Motor neuron (in vitro differentiated cells): ENCODE measurements around the gene ACSM2A. TPM values are rescaled to one million over a fixed set of nuclear protein-coding genes. Genes with fewer than 3 reads are reported as not detected.
"Not testable (repeated sequence)": the region's sequence is repeated elsewhere in the genome, so short reads cannot be mapped to it uniquely, and the experiment has no call there.

Experiments
- ATAC-seq, 8 experiments: fragments of 200-7000 bp; cut with Tn5 transposase; replicated peaks in 6 of 8; 2 replicates each; pipeline ENCODE4 v1.8.0; 2021; ENCODE audit warnings: mild to moderate bottlenecking in 8 of 8, moderate library complexity in 8 of 8
- H3K27ac ChIP-seq, 2 donors: fragments of 250-450 bp; sonication (Bioruptor Pico); 2 replicates each; pipeline ENCODE4 v1.9.0; 2021; ENCODE audit warnings: antibody characterized with exemption in 2 of 2, mild to moderate bottlenecking in 2 of 2, moderate library complexity in 1 of 2
- H3K4me1 ChIP-seq, 2 donors: fragments of 250-450 bp; sonication (Bioruptor Pico); replicated peaks in 1 of 2; 2 replicates each; pipeline ENCODE4 v1.6.1; 2021; ENCODE audit warnings: antibody characterized with exemption in 2 of 2, mild to moderate bottlenecking in 2 of 2, moderate library complexity in 1 of 2
- H3K4me3 ChIP-seq, 5 donors: fragments of 250-450 bp; sonication (Bioruptor Pico); 2 replicates each; pipeline ENCODE4 v1.9.0; 2021; ENCODE audit warnings: antibody characterized with exemption in 5 of 5, mild to moderate bottlenecking in 5 of 5, moderate library complexity in 4 of 5
- WGBS, 10 experiments: fragments of 450-650 bp; shearing (Covaris generic); methylation state at CpG; one replicate each; pipeline ENCODE4 v1.0.0; 2022; 5-methylcytosine and 5-hydroxymethylcytosine counted together
- in situ Hi-C, 9 experiments: fragments of 400-800 bp; cut with MboI; loops; one replicate each; pipeline ENCODE4 v1.15.0; 2021; ENCODE audit warnings: low sequenced_read_pairs in 9 of 9, low pct_unique_long_range_greater_than_20kb in 2 of 9; ENCODE audit not compliant: unreplicated experiment in 9 of 9
- total RNA-seq, 8 experiments: library from RNA; unstranded; fragments of 300-600 nt; gene quantifications; 2 replicates each; pipeline versions ENCODE4 v1.2.3 to v1.2.4, GENCODE V29; 2022

The ACSM2A gene
- total RNA-seq, 8 experiments from 2014 or later = 0.21 to 0.73 (median 0.36) TPM; not detected in 3

GRCh38 chr16:20477188-20477744 lies 25.9 kb downstream of the ACSM2A start:
- WGBS, 10 experiments = 0 to 83% methylated on average over 1 of the region's 2 CpGs; no CpG with 5 or more reads in 8 of the 10 experiments
- H3K4me3 ChIP-seq, in situ Hi-C loops, H3K27ac ChIP-seq, H3K4me1 ChIP-seq, ATAC-seq: not testable (repeated sequence)

DNA sequence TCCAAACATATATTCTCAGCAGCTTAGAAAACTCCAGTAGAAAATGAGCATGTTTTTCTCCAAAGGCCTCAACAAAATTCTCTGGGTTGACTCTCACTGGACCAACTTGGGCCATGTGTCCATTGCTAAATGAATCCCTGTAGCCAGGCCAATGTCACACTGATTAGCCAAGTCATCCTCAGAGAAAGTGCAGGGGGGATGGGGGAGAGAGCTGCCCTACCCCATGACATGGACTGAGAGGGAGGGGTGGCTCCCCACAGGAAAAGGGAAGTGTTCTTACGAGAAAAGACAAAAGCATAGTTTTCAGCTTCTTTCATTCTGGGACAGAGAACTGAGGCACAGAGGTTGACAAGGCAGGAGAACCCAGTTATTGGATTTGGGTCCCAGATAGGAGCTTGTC lies 32.7 kb downstream of the ACSM2A start:
- in situ Hi-C loops, ATAC-seq, H3K27ac ChIP-seq, H3K4me3 ChIP-seq, H3K4me1 ChIP-seq: not testable (repeated sequence)
- no CpG with 5 or more reads among the region's 1 CpG for WGBS, 10 experiments

DNA sequence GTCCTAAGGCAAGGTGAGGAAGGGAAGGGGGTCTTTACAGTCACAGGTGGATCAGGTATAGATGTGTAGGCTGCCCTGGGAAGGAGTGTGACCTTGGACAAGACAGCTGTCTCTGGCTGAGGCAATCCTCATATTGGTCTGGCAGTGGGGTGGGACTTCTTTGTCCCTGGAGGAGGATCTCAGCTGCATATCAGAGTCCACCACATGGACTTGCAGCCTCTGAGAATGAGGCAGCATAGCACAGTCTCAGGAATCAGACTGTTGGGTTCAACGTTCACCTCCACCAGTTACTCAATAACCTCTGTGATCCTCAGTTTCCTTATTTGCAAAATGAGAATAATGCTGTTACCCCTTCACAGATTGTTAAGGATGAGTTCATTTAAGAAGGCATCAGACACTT lies 33.4 kb downstream of the ACSM2A start:
- no peak overlapping the region for H3K4me3 ChIP-seq
- no peak overlapping the region for H3K27ac ChIP-seq
- WGBS, 10 experiments = 0 to 80% (median 10%) methylated on average over 1 of the region's 1 CpG; no CpG with 5 or more reads in 6 of the 10 experiments
- in situ Hi-C loops = no loop called here
- H3K4me1 ChIP-seq = no peaks in the 10 kb centered on the region
- no peak for ATAC-seq

GRCh38 chr16:20485408-20485807 lies 34.1 kb downstream of the ACSM2A start:
- H3K27ac ChIP-seq = no peak overlapping the region
- in situ Hi-C loops = no loop called here
- WGBS, 10 experiments = 0 to 71% (median 30%) methylated on average over 1 of the region's 1 CpG; no CpG with 5 or more reads in 4 of the 10 experiments
- H3K4me1 ChIP-seq = no peaks in the 10 kb centered on the region
- no peak for ATAC-seq
- no peak overlapping the region for H3K4me3 ChIP-seq

DNA sequence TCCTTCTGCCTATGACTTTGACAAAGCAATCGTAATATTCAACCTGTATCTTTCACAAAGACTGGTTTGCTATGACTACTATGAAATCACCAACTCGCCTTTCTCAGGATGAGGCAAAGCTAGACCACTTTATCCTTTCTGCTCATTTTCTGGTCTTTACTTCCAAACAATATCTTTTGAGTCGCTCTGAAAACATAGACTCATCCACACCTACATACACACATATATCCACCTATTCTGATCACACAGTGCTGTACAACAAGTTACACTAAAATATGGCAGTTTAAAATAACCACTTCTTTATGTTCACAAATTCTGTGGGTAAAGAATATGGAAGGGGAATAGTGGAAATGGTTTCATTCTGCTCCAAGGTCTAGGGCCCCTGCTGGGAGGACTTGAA lies 39.7 kb downstream of the ACSM2A start:
- ATAC-seq, H3K4me3 ChIP-seq, in situ Hi-C loops, H3K4me1 ChIP-seq, H3K27ac ChIP-seq: not testable (repeated sequence)
- no CpG with 5 or more reads among the region's 3 CpGs for WGBS, 10 experiments

DNA sequence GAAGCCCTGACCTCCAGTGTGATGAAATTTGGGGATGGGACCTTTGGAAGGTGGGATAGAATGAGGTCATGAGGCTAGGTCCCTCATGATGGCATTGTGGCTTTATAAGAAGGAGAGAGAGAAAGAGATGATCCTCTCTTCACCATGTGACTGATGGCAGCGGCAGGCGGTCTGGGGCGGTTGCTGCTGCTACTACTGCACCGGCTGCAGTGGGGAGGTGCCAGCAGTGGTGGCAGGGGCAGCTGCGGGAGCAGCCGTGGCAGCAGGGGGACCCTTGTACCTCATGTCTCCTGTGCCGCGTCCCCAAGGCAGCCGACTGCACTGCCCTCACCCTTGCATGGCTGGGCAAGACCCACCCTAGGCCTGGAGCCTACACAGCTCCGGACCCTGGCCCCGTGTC lies 40.1 kb downstream of the ACSM2A start:
- H3K4me3 ChIP-seq, H3K4me1 ChIP-seq, ATAC-seq, H3K27ac ChIP-seq, in situ Hi-C loops: not testable (repeated sequence)
- WGBS, 10 experiments = no CpG with 5 or more reads among the region's 11 CpGs

DNA sequence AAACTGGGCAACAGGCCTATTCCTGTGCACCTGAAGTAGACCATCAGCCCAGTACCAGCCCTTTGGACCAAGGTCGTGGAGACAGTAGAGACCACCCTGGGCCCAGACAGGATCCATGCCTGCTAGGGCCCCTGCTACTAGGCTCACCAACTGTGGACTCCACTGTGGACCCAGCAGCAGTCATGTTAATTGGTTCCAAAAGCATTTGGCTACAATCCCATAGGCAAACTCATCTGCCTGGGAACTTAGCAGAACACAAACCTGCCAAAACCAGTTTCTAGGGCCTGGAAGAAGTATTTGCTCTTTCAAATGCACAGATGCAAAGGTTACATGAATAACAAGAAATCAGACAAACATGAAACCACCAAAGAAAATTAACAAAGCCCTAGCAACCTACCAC lies 53.1 kb downstream of the ACSM2A start:
- in situ Hi-C loops = no loop called here
- no peak for ATAC-seq
- no peaks in the 10 kb centered on the region for H3K4me1 ChIP-seq
- no peak overlapping the region for H3K4me3 ChIP-seq
- 60% methylated on average over 1 of the region's 1 CpG; no CpG with 5 or more reads in 9 of the 10 experiments for WGBS, 10 experiments
- no peak overlapping the region for H3K27ac ChIP-seq

DNA sequence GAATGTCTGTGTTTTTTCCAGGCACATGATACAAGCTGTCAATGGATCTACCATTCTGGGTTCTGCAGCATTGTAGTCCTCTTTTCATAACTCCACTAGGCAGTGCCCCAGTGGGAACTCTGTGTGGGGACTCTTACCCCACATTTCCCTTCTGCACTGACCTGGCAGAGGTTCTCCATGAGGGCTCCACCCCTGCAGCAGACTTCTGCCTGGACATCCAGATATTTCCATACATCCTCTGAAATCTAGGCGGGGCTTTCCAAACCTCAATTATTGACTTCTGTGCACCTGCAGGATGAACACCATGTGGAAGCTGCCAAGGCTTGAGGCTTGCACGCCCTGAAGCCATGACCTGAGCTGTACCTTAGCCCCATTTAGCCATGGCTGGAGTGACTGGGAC lies 56.0 kb downstream of the ACSM2A start:
- Histone ChIP-seq H3K4me3 (no peak overlapping the region), H3K27ac (no peak overlapping the region), H3K4me1 (no peaks in the 10 kb centered on the region)
- whole genome bisulfite sequencing, 10 experiments = 0 to 100% (median 20%) methylated on average over 1 of the region's 2 CpGs; no CpG with 5 or more reads in 5 of the 10 experiments
- ATAC-seq = no peak
- in situ Hi-C loops = no loop called here

DNA sequence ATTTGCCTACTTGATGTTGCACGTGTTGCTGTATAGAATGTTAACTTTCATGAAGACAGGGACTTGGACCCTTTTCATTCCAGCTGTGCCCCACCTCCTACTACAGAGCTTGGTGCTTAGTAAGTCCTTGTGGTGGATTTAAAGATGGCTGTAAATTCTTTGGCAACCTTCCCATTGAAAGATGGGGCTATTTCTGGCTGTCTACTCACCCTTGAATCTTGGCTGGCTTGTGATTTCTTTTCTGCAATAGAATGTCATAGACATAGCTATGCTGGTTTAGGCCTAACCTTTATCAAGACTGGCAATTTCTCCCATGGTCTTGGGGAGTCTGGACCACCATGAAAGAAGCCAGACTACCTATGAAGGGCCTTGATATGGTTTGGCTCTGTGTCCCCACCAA lies 59.0 kb downstream of the ACSM2A start:
- 0 to 67% (median 33%) methylated on average over 1 of the region's 1 CpG; no CpG with 5 or more reads in 3 of the 10 experiments for WGBS, 10 experiments
- no peaks in the 10 kb centered on the region for H3K4me1 ChIP-seq
- no peak overlapping the region for H3K4me3 ChIP-seq
- in situ Hi-C loops = no loop called here
- no peak overlapping the region for H3K27ac ChIP-seq
- ATAC-seq = no peak

GRCh38 chr16:20515688-20516090 lies 64.4 kb downstream of the ACSM2A start:
- H3K4me1 ChIP-seq = no peaks in the 10 kb centered on the region
- no peak for ATAC-seq
- no peak overlapping the region for H3K4me3 ChIP-seq
- in situ Hi-C loops = no loop called here
- H3K27ac ChIP-seq = no peak overlapping the region

DNA sequence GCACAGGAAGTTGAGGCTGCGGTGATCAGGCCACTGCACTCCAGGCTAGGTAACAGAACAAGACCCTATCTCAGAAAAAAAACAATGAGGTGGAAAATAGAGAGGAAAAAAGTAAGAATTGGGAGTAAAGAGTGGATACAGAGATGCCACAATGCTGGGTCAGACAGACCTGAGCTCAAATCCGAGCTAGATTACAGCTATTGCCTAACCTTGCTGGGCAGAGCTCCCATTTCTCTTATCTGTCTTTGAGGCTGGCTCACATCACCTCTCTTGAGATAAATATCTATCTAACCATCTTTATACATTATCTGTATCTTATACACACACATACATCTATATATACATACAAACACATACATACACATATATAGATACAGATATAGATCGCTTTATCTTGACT lies 65.8 kb downstream of the ACSM2A start:
- no peak overlapping the region for H3K27ac ChIP-seq
- in situ Hi-C loops = no loop called here
- WGBS, 10 experiments = 0 to 100% (median 56%) methylated on average over 1 to 3 of the region's 3 CpGs; no CpG with 5 or more reads in 2 of the 10 experiments
- H3K4me3 ChIP-seq = no peak overlapping the region
- no peaks in the 10 kb centered on the region for H3K4me1 ChIP-seq
- ATAC-seq = no peak

DNA sequence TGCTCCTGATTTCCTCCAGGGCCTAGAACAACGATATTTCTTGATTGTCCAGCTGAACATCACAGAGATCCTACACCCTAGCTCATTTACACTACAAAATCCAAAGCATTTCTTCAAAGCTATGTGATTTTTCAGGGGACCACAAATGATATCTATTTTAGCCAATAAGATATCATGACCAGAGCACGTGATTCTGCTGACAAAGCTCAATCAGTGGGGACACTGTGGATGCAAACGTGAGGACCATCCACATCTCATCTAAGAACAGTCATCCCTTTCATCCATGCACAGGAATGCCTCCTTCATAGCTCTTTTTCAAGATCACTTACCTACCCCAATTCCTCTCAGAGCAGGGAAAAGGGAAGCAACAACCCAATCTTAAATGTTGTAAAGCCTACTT lies 67.9 kb downstream of the ACSM2A start:
- Histone ChIP-seq H3K4me1 (no peaks in the 10 kb centered on the region), H3K4me3 (no peak overlapping the region), H3K27ac (no peak overlapping the region)
- in situ Hi-C loops = no loop called here
- no peak for ATAC-seq
- 0 to 61% (median 55%) methylated on average over 2 to 3 of the region's 3 CpGs; no CpG with 5 or more reads in 5 of the 10 experiments for WGBS, 10 experiments

GRCh38 chr16:20520103-20520502 lies 68.8 kb downstream of the ACSM2A start:
- no peak for ATAC-seq
- in situ Hi-C loops = no loop called here
- Histone ChIP-seq H3K4me1 (no peaks in the 10 kb centered on the region), H3K27ac (no peak overlapping the region), H3K4me3 (no peak overlapping the region)
- WGBS, 10 experiments = 0 to 82% (median 48%) methylated on average over 1 of the region's 1 CpG; no CpG with 5 or more reads in 2 of the 10 experiments

GRCh38 chr16:20531795-20532194 lies 80.5 kb downstream of the ACSM2A start:
- H3K4me3 ChIP-seq, in situ Hi-C loops, H3K27ac ChIP-seq, H3K4me1 ChIP-seq, ATAC-seq: not testable (repeated sequence)
- no CpG with 5 or more reads among the region's 13 CpGs for WGBS, 10 experiments
